Spinal cord (tissue), 10 donors: ENCODE measurements around the gene RBPJ. TPM values are rescaled to one million over a fixed set of nuclear protein-coding genes. Genes with fewer than 3 reads are reported as not detected.

Experiments
- DNase-seq, 6 donors: peaks; one replicate each; pipeline versions ENCODE4 v3.0.0 to v3.0.0-alpha.2; 2013 to 2015; ENCODE audit warnings: low spot score in 6 of 6, low read depth in 4 of 6
- H3K27ac ChIP-seq: one replicate; pipeline ENCODE4 v1.5.1; 2013; ENCODE audit warnings: low read depth, low read length, control low read depth
- H3K27me3 ChIP-seq: one replicate; pipeline ENCODE4 v1.6.1; 2013; ENCODE audit warnings: low read length; ENCODE audit not compliant: control insufficient read depth, insufficient read depth
- H3K36me3 ChIP-seq: one replicate; pipeline ENCODE4 v1.6.1; 2013; ENCODE audit warnings: low read length; ENCODE audit not compliant: control insufficient read depth, insufficient read depth
- H3K4me1 ChIP-seq: one replicate; pipeline ENCODE4 v1.6.1; 2013; ENCODE audit warnings: low read length; ENCODE audit not compliant: control insufficient read depth, insufficient read depth
- H3K4me3 ChIP-seq: one replicate; pipeline ENCODE4 v1.5.1; 2013; ENCODE audit warnings: low read depth, low read length, control low read depth
- H3K9me3 ChIP-seq: one replicate; pipeline ENCODE4 v1.6.1; 2013; ENCODE audit warnings: low read length; ENCODE audit not compliant: control insufficient read depth, insufficient read depth
- WGBS: methylation state at CpG from one replicate; pipeline ENCODE4 v1.1.5; 2013; ENCODE audit warnings: missing lambda C conversion rate; ENCODE audit not compliant: insufficient coverage; 5-methylcytosine and 5-hydroxymethylcytosine counted together
- polyA plus RNA-seq, 2 donors: library from polyadenylated mRNA; unstranded; fragments of 120-200 nt; gene quantifications; one replicate each; pipeline ENCODE4 v1.2.1, GENCODE V29; 2013; ENCODE audit not compliant: insufficient read length in 2 of 2
- total RNA-seq, 2 donors: library from RNA; depleted of rRNA in 1 of 2; stranded (reverse); fragments of 120-200 nt in 1 of 2; fragments of >200 nt in 1 of 2; gene quantifications; one replicate each; pipeline versions ENCODE4 v1.2.3 to v1.2.4, GENCODE V29; 2013 to 2014
- donor health status: healthy.

Gene RBPJ
- total and polyA plus RNA-seq, 4 donors: 79.7 to 122 (median 96.5) TPM

GRCh38 chr4:26287756-26288155 lies 33.1 kb upstream of the RBPJ start:
- no peak overlapping the region for H3K4me3 ChIP-seq
- H3K27ac ChIP-seq: no peak overlapping the region
- H3K27me3 ChIP-seq: no peaks in the 10 kb centered on the region
- DNase-seq: no peak
- no peaks in the 10 kb centered on the region for H3K36me3 ChIP-seq
- no peaks in the 10 kb centered on the region for H3K9me3 ChIP-seq
- WGBS: 75% methylated on average over 1 of the region's 1 CpG
- H3K4me1 ChIP-seq: no peaks in the 10 kb centered on the region

GRCh38 chr4:26288355-26288909 lies 32.4 kb upstream of the RBPJ start:
- Histone ChIP-seq H3K27me3 (no peaks in the 10 kb centered on the region), H3K9me3 (no peaks in the 10 kb centered on the region), H3K27ac (no peak overlapping the region), H3K4me3 (no peak overlapping the region), H3K4me1 (no peaks in the 10 kb centered on the region), H3K36me3 (no peaks in the 10 kb centered on the region)
- WGBS: no CpG with 5 or more reads among the region's 4 CpGs
- DNase-seq: no peak

GRCh38 chr4:26289401-26289800 lies 31.4 kb upstream of the RBPJ start:
- DNase-seq: no peak
- Histone ChIP-seq H3K27me3 (no peaks in the 10 kb centered on the region), H3K9me3 (no peaks in the 10 kb centered on the region), H3K36me3 (no peaks in the 10 kb centered on the region), H3K4me3 (no peak overlapping the region), H3K4me1 (no peaks in the 10 kb centered on the region), H3K27ac (no peak overlapping the region)
- whole genome bisulfite sequencing: 100% methylated on average over 1 of the region's 4 CpGs

GRCh38 chr4:26290321-26290720 lies 30.5 kb upstream of the RBPJ start:
- H3K9me3 ChIP-seq: no peaks in the 10 kb centered on the region
- WGBS: no CpG with 5 or more reads among the region's 3 CpGs
- H3K4me1 ChIP-seq: no peaks in the 10 kb centered on the region
- DNase-seq: no peak
- no peak overlapping the region for H3K4me3 ChIP-seq
- no peaks in the 10 kb centered on the region for H3K27me3 ChIP-seq
- H3K27ac ChIP-seq: no peak overlapping the region
- no peaks in the 10 kb centered on the region for H3K36me3 ChIP-seq

- Histone ChIP-seq H3K4me1 (no peaks in the 10 kb centered on the region), H3K4me3 (no peak overlapping the region), H3K27me3 (no peaks in the 10 kb centered on the region), H3K27ac (no peak overlapping the region), H3K36me3 (no peaks in the 10 kb centered on the region), H3K9me3 (no peaks in the 10 kb centered on the region)
- 78% methylated on average over 4 of the region's 5 CpGs for WGBS
- no peak for DNase-seq
Observed at GRCh38 chr4:26294904-26295303, 25.9 kb upstream of the RBPJ start.

- no peak for DNase-seq
- no CpG with 5 or more reads among the region's 2 CpGs for WGBS
- Histone ChIP-seq H3K27me3 (no peaks in the 10 kb centered on the region), H3K4me3 (no peak overlapping the region), H3K36me3 (no peaks in the 10 kb centered on the region), H3K4me1 (no peaks in the 10 kb centered on the region), H3K27ac (no peak overlapping the region), H3K9me3 (no peaks in the 10 kb centered on the region)
Observed at GRCh38 chr4:26296021-26296420, 24.8 kb upstream of the RBPJ start.

GRCh38 chr4:26296514-26296913 lies 24.3 kb upstream of the RBPJ start:
- Histone ChIP-seq H3K9me3 (no peaks in the 10 kb centered on the region), H3K36me3 (no peaks in the 10 kb centered on the region), H3K4me3 (no peak overlapping the region), H3K27ac (no peak overlapping the region), H3K4me1 (no peaks in the 10 kb centered on the region), H3K27me3 (no peaks in the 10 kb centered on the region)
- DNase-seq: no peak
- WGBS: no CpG with 5 or more reads among the region's 4 CpGs

GRCh38 chr4:26297219-26297618 lies 23.6 kb upstream of the RBPJ start:
- Histone ChIP-seq H3K4me1 (no peaks in the 10 kb centered on the region), H3K9me3 (no peaks in the 10 kb centered on the region), H3K4me3 (no peak overlapping the region), H3K27me3 (no peaks in the 10 kb centered on the region), H3K36me3 (no peaks in the 10 kb centered on the region), H3K27ac (no peak overlapping the region)
- DNase-seq: no peak
- WGBS: 100% methylated on average over 2 of the region's 7 CpGs

- Histone ChIP-seq H3K27me3 (no peaks in the 10 kb centered on the region), H3K9me3 (no peaks in the 10 kb centered on the region), H3K36me3 (no peaks in the 10 kb centered on the region), H3K4me1 (no peaks in the 10 kb centered on the region), H3K4me3 (no peak overlapping the region), H3K27ac (no peak overlapping the region)
- no CpG with 5 or more reads among the region's 5 CpGs for WGBS
- peak in 2 of 6 donors; percentile 29 to 58 for DNase-seq
Observed at GRCh38 chr4:26298198-26298947, 22.4 kb upstream of the RBPJ start.

GRCh38 chr4:26299254-26299882 lies 21.4 kb upstream of the RBPJ start:
- no peaks in the 10 kb centered on the region for H3K27me3 ChIP-seq
- 91% methylated on average over 3 of the region's 9 CpGs for WGBS

More at GRCh38 chr4:26299254-26299882, 21.4 kb upstream of the RBPJ start:
- H3K4me1 ChIP-seq: no peaks in the 10 kb centered on the region
- H3K36me3 ChIP-seq: no peaks in the 10 kb centered on the region
- H3K27ac ChIP-seq: no peak overlapping the region
- no peak overlapping the region for H3K4me3 ChIP-seq
- H3K9me3 ChIP-seq: no peaks in the 10 kb centered on the region
- no peak for DNase-seq
